ENCODE data around the gene BSCL2. TPM values are rescaled to one million over a fixed set of nuclear protein-coding genes. Genes with fewer than 3 reads are reported as not detected.

The BSCL2 gene
- total and polyA plus RNA-seq, 2 of the 13 experiments (the other 11 are each of a cell fraction or from before 2014, with no cell fraction given) = 19.5 to 21.1 TPM

- ChIA-PET CTCF (ENCODE audit: low intra/inter-chr PET ratio, low total read pairs) (no interaction called here), POLR2A (interaction anchor here (0.7 to 5.0 kb wide), 17 partner anchors 9 to 222 kb away, joined by 3 to 98 read pairs (median 17); partner anchors contain the start of genes B3GAT3, C11orf98, CSKMT and EEF1G)
- peak overlapping the region; percentile 68 for H3K4me2 ChIP-seq (ENCODE audit: low read depth, low read length)
- peaks cover 8% of the 10 kb centered on the region for H4K20me1 ChIP-seq (ENCODE audit: insufficient read depth, low read length)
- in situ Hi-C loops (cut with HindIII; ENCODE audit: extremely low pct_ligation_motif_present, low pct_unique_long_range_greater_than_20kb) (no loop called here), intact Hi-C loops (cut with micrococcal nuclease; ENCODE audit: unreplicated experiment) (no loop called here)
- H3K79me2 ChIP-seq (ENCODE audit: insufficient read depth, low read length) = peaks cover 42% of the 10 kb centered on the region
- BruUV-seq (replicated peaks) = TSS peak; percentile 75
- no peaks in the 10 kb centered on the region for H3K9me3 ChIP-seq (ENCODE audit: low read length)
- H3K36me3 ChIP-seq (replicated peaks in 1 of 2; ENCODE audit: control insufficient read depth in 1 of 2, insufficient read depth in 2 of 2, low read length in 2 of 2) = peaks cover 4 to 24% of the 10 kb centered on the region in 2 experiments; a peak in 3 of 5 replicates
- DNase-seq (ENCODE audit: low spot score) = no peak
- no peaks in the 10 kb centered on the region for H3K27me3 ChIP-seq (ENCODE audit: control insufficient read depth in 1 of 2, insufficient read depth in 2 of 2, low read length in 2 of 2)
- WGBS (ENCODE audit: low lambda C conversion rate) = 59% methylated on average over 10 of the region's 32 CpGs
- peak overlapping the region; percentile 98 for H3K27ac ChIP-seq (ENCODE audit: extremely low read length, insufficient read depth, low read length)
- peak; percentile 40; the same call in 1 of the 3 replicates for ATAC-seq
- FAIRE-seq = no peak
- H3K4me3 ChIP-seq (replicated peaks in 1 of 3; ENCODE audit: insufficient read depth in 1 of 3, low read depth in 2 of 3, low read length in 3 of 3) = peak overlapping the region in 1 of 3 experiments; percentile 41; a peak in 2 of 6 replicates
- H2AFZ ChIP-seq (ENCODE audit: low read length) = no peak overlapping the region
- peak overlapping the region; percentile 56 for H3K9ac ChIP-seq (ENCODE audit: insufficient read depth, low read depth, low read length)
- TF ChIP-seq IRX3 (CRISPR knock-in tag; IDR thresholded peaks at IDR 0.05; ENCODE audit: borderline replicate concordance, low read depth) (0 out of 2 replicates have a peak, but pooled peaks have one; percentile 3), BATF2 (CRISPR knock-in tag; IDR thresholded peaks at IDR 0.05) (0 out of 2 replicates have a peak, but pooled peaks have one; percentile 34), PITX1 (CRISPR knock-in tag; IDR thresholded peaks at IDR 0.05) (peak; percentile 1; the same call in 1 of the 2 replicates), NFRKB (IDR thresholded peaks at IDR 0.05) (no peak), HOXA7 (CRISPR knock-in tag; IDR thresholded peaks at IDR 0.05) (no peak), RBFOX2 (IDR thresholded peaks at IDR 0.05; ENCODE audit: low read depth, low read length) (peak; percentile 54; the same call in 1 of the 2 replicates), NONO (IDR thresholded peaks at IDR 0.05) (no peak), NONO (CRISPR knock-in tag; conservative IDR thresholded peaks at IDR 0.05) (0 out of 2 replicates have a peak, but pooled peaks have one; percentile 10), ZC3H13 (CRISPR knock-in tag; IDR thresholded peaks at IDR 0.05) (peak; percentile 59), AGO2 (optimal IDR thresholded peaks at IDR 0.05; ENCODE audit: low read depth, low read length) (peak; percentile 87), PLSCR1 (CRISPR knock-in tag; IDR thresholded peaks at IDR 0.05; ENCODE audit: borderline replicate concordance) (no peak), IRF2 (CRISPR knock-in tag; IDR thresholded peaks at IDR 0.05) (0 out of 2 replicates have a peak, but pooled peaks have one; percentile 14), ZNF234 (CRISPR knock-in tag; conservative IDR thresholded peaks at IDR 0.05) (0 out of 2 replicates have a peak, but pooled peaks have one; percentile 5), AGO1 (IDR thresholded peaks at IDR 0.05; ENCODE audit: low read depth, low read length, poor library complexity, severe bottlenecking) (peak; percentile 3)
- H3K4me1 ChIP-seq (ENCODE audit: insufficient read depth, low read length) = peaks cover 53% of the 10 kb centered on the region
These were observed 60.2 kb downstream of the BSCL2 start for GRCh38 chr11:62646825-62647608.

All from HepG2 (cell line).